Loucy (cell line): ENCODE results near the gene FMN2.

Experiments used
- EZH2phosphoT487 ChIP-seq: fragments of 200-600 bp; IDR thresholded peaks from 2 replicates; pipeline ENCODE4 v1.6.1; 2018; ENCODE audit warnings: antibody characterized with exemption, mild to moderate bottlenecking, moderate library complexity, borderline replicate concordance
- TF ChIP-seq, protein P1 (sequence below): fragments of 200-600 bp; sonication (generic); conservative IDR thresholded peaks from 2 replicates; pipeline ENCODE4 v1.5.1; 2014; ENCODE audit warnings: mild to moderate bottlenecking, antibody characterized with exemption, low read length

DNA sequence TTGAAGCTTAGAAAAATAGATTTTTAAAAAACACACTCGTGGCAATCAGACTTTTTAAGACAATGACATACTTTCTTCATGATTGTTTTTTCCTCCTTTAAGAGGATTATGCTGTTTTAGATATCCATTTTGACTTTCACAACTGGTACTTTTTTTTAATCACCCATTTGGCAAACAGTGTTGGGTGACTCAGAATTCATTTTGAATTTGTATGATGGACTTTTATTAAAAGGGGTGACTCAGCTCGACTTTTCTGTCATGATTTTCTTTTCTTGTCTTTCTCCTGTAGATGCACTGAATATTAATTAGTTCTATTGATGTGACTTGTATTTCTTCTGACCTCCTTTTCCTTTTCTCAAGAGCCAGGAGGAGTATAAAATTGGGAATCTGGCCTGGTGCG lies 44.7 kb downstream of the FMN2 start:
- TF ChIP-seq, protein P1, sequence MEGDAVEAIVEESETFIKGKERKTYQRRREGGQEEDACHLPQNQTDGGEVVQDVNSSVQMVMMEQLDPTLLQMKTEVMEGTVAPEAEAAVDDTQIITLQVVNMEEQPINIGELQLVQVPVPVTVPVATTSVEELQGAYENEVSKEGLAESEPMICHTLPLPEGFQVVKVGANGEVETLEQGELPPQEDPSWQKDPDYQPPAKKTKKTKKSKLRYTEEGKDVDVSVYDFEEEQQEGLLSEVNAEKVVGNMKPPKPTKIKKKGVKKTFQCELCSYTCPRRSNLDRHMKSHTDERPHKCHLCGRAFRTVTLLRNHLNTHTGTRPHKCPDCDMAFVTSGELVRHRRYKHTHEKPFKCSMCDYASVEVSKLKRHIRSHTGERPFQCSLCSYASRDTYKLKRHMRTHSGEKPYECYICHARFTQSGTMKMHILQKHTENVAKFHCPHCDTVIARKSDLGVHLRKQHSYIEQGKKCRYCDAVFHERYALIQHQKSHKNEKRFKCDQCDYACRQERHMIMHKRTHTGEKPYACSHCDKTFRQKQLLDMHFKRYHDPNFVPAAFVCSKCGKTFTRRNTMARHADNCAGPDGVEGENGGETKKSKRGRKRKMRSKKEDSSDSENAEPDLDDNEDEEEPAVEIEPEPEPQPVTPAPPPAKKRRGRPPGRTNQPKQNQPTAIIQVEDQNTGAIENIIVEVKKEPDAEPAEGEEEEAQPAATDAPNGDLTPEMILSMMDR, result no peak
- TF ChIP-seq EZH2phosphoT487, result no peak
